OCI-LY1 (cell line): Measurements from ENCODE around the gene RPS19BP1.

Source experiments
- H2AFZ ChIP-seq: fragments of 200-600 bp; sonication (generic), shearing (Covaris generic); 2 replicates; pipeline ENCODE4 v1.6.0; 2014; ENCODE audit warnings: antibody characterized with exemption, mild to moderate bottlenecking, low read length
- H3F3A ChIP-seq: fragments of 200-600 bp; sonication (generic), shearing (Covaris generic); 2 replicates; pipeline ENCODE4 v1.6.0; 2014; ENCODE audit warnings: mild to moderate bottlenecking, antibody characterized with exemption, low read length, moderate library complexity; ENCODE audit not compliant: insufficient read depth
- H3K27ac ChIP-seq: fragments of 200-600 bp; sonication (generic); 2 replicates; pipeline ENCODE4 v1.5.1; 2014; ENCODE audit warnings: low read length, mixed run types, mild to moderate bottlenecking, low read depth; ENCODE audit not compliant: poor library complexity, severe bottlenecking
- H3K27me3 ChIP-seq: fragments of 200-600 bp; sonication (generic); 2 replicates; pipeline ENCODE4 v1.6.0; 2014; ENCODE audit warnings: antibody characterized with exemption, mild to moderate bottlenecking, low read length, moderate library complexity; ENCODE audit not compliant: insufficient read depth
- H3K36me3 ChIP-seq: fragments of 200-600 bp; sonication (generic); 2 replicates; pipeline ENCODE4 v1.6.1; 2014; ENCODE audit warnings: mild to moderate bottlenecking, antibody characterized with exemption, low read length, moderate library complexity, mixed read lengths; ENCODE audit not compliant: insufficient read depth
- H3K4me1 ChIP-seq: fragments of 200-600 bp; sonication (generic); 2 replicates; pipeline ENCODE4 v1.5.1; 2014; ENCODE audit warnings: mild to moderate bottlenecking, low read length, moderate library complexity; ENCODE audit not compliant: insufficient read depth, severe bottlenecking
- H3K4me2 ChIP-seq: fragments of 200-600 bp; sonication (generic), shearing (Covaris generic); 2 replicates; pipeline ENCODE4 v1.6.1; 2014; ENCODE audit warnings: low read length
- H3K4me3 ChIP-seq: fragments of 200-600 bp; sonication (generic); 2 replicates; pipeline ENCODE4 v1.5.1; 2014; ENCODE audit warnings: low read length, low read depth, mild to moderate bottlenecking, mixed read lengths; ENCODE audit not compliant: poor library complexity, severe bottlenecking
- H3K79me2 ChIP-seq: fragments of 200-600 bp; shearing (Covaris generic); 2 replicates; pipeline ENCODE4 v1.6.1; 2016; ENCODE audit warnings: mixed run types, low read length, mixed read lengths; ENCODE audit not compliant: insufficient read depth
- H3K9ac ChIP-seq: fragments of 200-600 bp; sonication (generic), shearing (Covaris generic); 2 replicates; pipeline ENCODE4 v1.6.1; 2014; ENCODE audit warnings: mild to moderate bottlenecking, low read length, mixed read lengths
- H3K9me2 ChIP-seq: fragments of 200-600 bp; sonication (generic), shearing (Covaris generic); 2 replicates; pipeline ENCODE4 v1.6.1; 2014; ENCODE audit warnings: low read depth, mild to moderate bottlenecking, low read length, mixed read lengths
- H3K9me3 ChIP-seq: fragments of 200-600 bp; shearing (Covaris generic); 2 replicates; pipeline ENCODE4 v1.6.1; 2014; ENCODE audit warnings: low read length, mixed read lengths
- H4K20me1 ChIP-seq: fragments of 200-600 bp; sonication (generic), shearing (Covaris generic); 2 replicates; pipeline ENCODE4 v1.6.0; 2016; ENCODE audit warnings: mild to moderate bottlenecking, low read length; ENCODE audit not compliant: insufficient read depth
- CTCF ChIP-seq: fragments of 200-600 bp; sonication (generic), shearing (Covaris generic); IDR thresholded peaks from 2 replicates; pipeline ENCODE4 v1.5.1; 2017; ENCODE audit warnings: mild to moderate bottlenecking, antibody characterized with exemption, low read length, moderate library complexity, mixed read lengths
- EZH2 ChIP-seq: fragments of 200-600 bp; sonication (generic), shearing (Covaris generic); IDR thresholded peaks from 2 replicates; pipeline ENCODE4 v1.8.0; 2017; ENCODE audit warnings: borderline replicate concordance, mixed run types, mild to moderate bottlenecking, antibody characterized with exemption, low read length, moderate library complexity, mixed read lengths

The RPS19BP1 gene

DNA sequence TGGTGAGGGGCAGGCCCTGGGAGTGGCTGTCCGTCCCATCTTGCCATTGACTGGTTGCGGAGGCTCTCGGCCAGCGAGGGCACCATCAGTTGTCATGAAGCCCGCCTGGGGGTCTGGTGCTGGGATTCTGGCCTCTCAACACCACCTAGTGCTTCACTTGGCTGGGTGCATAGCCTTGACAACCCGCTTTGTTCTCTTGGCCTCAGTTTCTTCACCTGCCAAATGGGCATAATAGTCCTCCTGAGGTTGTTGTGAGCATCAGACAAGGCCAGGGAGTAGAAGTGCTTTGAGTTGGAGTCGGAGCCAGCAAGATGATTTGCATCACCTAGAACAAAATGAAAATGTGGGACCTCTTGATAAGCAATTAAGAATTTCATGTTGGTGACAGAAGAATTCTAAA, 36.5 kb upstream of the RPS19BP1 start:
- H3K9me3 ChIP-seq = no peaks in the 10 kb centered on the region

DNA sequence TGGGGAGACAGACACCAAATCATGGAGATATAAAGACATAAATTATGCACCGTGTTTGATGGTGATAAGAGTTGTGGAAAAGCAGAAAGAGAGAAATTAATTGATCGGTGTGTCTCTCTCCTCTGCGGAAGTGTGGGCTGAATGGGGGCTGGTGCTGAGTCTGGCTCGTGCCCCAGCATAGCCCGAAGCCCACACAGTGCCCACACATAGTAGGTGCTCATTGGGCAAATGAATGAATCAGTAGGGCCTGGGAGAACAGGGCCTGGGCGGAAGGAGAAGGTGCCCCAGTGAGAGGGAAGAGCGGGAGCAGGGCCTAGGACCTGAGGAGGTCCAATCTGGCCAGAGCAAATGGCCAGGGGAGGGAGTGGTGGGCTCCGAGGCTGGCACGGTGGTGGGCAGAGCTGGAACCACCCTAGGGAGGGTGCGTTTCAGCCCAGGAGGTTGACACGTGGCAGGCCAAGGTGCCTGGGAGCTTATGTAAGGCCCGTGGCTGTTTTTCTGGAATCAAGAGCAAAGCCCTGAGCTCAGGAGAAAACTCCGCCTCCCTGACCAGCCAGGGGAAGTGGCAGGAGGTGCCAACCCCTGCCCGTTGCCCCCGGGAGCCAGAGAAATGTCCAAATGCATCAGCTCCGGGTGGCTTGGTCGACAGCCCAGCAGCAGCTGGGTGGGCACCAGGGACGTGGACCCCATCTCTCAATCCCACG, 35.9 kb upstream of the RPS19BP1 start:
- H3K9ac ChIP-seq = no peak overlapping the region
- H4K20me1 ChIP-seq = no peaks in the 10 kb centered on the region
- H3K4me3 ChIP-seq = no peak overlapping the region
- H3K4me2 ChIP-seq = no peak overlapping the region
- H3K9me3 ChIP-seq = no peaks in the 10 kb centered on the region
- H3K9me2 ChIP-seq = no peaks in the 10 kb centered on the region
- TF ChIP-seq EZH2 (no peak), CTCF (no peak)
- H3K4me1 ChIP-seq = no peaks in the 10 kb centered on the region
- no peaks in the 10 kb centered on the region for H3K36me3 ChIP-seq
- H3F3A ChIP-seq = no peaks in the 10 kb centered on the region
- no peak overlapping the region for H2AFZ ChIP-seq
- H3K27ac ChIP-seq = no peak overlapping the region
- H3K79me2 ChIP-seq = no peaks in the 10 kb centered on the region
- no peaks in the 10 kb centered on the region for H3K27me3 ChIP-seq

More for the DNA sequence above, 36.5 kb upstream of the RPS19BP1 start:
- H3K4me2 ChIP-seq = no peak overlapping the region
- H3K4me1 ChIP-seq = no peaks in the 10 kb centered on the region
- no peak overlapping the region for H3K9ac ChIP-seq
- H3K27me3 ChIP-seq = no peaks in the 10 kb centered on the region
- H3K9me2 ChIP-seq = no peaks in the 10 kb centered on the region
- no peaks in the 10 kb centered on the region for H3F3A ChIP-seq
- no peaks in the 10 kb centered on the region for H3K79me2 ChIP-seq
- H3K27ac ChIP-seq = no peak overlapping the region
- H2AFZ ChIP-seq = no peak overlapping the region
- no peaks in the 10 kb centered on the region for H4K20me1 ChIP-seq
- TF ChIP-seq CTCF (no peak), EZH2 (no peak)
- H3K4me3 ChIP-seq = no peak overlapping the region
- no peaks in the 10 kb centered on the region for H3K36me3 ChIP-seq

DNA sequence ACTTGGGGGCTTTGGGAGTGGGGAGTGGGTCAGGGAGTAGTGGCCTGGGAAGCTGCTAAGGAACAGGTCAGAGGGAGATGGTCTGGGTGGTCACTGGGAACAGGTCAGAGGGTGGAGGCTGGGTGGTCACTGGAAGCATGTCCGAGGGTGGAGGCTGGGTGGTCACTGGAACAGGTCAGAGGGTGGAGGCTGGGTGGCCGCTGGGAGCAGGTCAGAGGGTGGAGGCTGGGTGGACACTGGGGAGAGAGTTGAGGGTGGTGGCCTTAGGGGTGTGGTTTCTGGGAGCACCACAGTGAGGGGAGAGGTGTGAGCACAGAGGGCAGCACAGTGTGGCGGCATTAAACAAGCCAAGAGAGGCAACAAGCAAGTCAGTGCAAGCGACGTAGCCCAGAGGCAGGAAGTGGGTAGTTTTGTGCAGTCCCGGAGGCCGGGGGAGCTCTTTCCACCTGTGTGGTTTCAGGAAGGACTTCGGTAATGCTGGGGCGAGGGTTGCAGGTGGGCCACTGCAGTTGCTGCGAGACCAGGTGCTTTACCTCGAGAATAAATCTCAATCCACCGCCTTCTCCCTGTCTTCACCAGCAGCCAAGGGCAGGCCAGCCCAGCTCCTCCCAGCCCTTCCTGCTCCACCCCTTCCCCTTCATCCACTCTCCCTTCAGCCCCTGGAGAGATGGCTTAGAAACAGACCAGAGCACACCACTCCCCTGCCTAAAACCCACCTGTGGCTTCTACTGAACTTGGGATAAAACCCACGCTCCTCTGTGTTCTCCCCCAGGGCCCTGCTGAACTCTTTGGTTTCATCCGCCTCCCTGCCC, 34.8 kb upstream of the RPS19BP1 start:
- H3K4me3 ChIP-seq = no peak overlapping the region
- H3K79me2 ChIP-seq = no peaks in the 10 kb centered on the region
- H2AFZ ChIP-seq = no peak overlapping the region
- no peaks in the 10 kb centered on the region for H3K9me2 ChIP-seq
- H3K9me3 ChIP-seq = no peaks in the 10 kb centered on the region
- no peaks in the 10 kb centered on the region for H4K20me1 ChIP-seq
- no peak overlapping the region for H3K9ac ChIP-seq
- H3F3A ChIP-seq = no peaks in the 10 kb centered on the region
- no peak overlapping the region for H3K4me2 ChIP-seq
- TF ChIP-seq EZH2 = no peak
- TF ChIP-seq CTCF = no peak
- no peak overlapping the region for H3K27ac ChIP-seq
- no peaks in the 10 kb centered on the region for H3K4me1 ChIP-seq
- H3K27me3 ChIP-seq = no peaks in the 10 kb centered on the region
- no peaks in the 10 kb centered on the region for H3K36me3 ChIP-seq
